Stimulated activated memory B cell treated with anti-CD40 and anti-IgM and Interleukin-4, amounts not matched to agents 10 μg/mL and 1 μg/mL and 100 μg/mL, for 72 hours (primary cell): Measurements from ENCODE around the gene IFITM5.
"Not testable (repeated sequence)": the region's sequence is repeated elsewhere in the genome, so short reads cannot be mapped to it uniquely, and the experiment has no call there.

ENCODE experiments used
- ATAC-seq: fragments of 150-1000 bp; cut with Tn5 transposase; 2 replicates; pipeline ENCODE4 v1.10.0; 2021
- H3K27ac Mint-ChIP-seq: one replicate; pipeline ENCODE4 v1.8.0; 2022; ENCODE audit warnings: mild to moderate bottlenecking, mixed read lengths
- H3K27me3 Mint-ChIP-seq: one replicate; pipeline ENCODE4 v1.8.0; 2022; ENCODE audit warnings: mixed read lengths
- H3K36me3 Mint-ChIP-seq: one replicate; pipeline ENCODE4 v1.8.0; 2022; ENCODE audit warnings: mixed read lengths
- H3K4me1 Mint-ChIP-seq: one replicate; pipeline ENCODE4 v1.8.0; 2022; ENCODE audit warnings: mixed read lengths
- H3K4me3 Mint-ChIP-seq: one replicate; pipeline ENCODE4 v1.8.0; 2022; ENCODE audit warnings: mild to moderate bottlenecking, moderate library complexity, mixed read lengths
- H3K9me3 Mint-ChIP-seq: one replicate; pipeline ENCODE4 v1.8.0; 2022; ENCODE audit warnings: mixed read lengths

Gene IFITM5

GRCh38 chr11:286977-287820 lies 12.1 kb downstream of the IFITM5 start:
- H3K27ac Mint-ChIP-seq: peak overlapping the region; percentile 97
- not testable (repeated sequence) for H3K9me3 Mint-ChIP-seq, ATAC-seq, H3K36me3 Mint-ChIP-seq
- H3K4me3 Mint-ChIP-seq: peak overlapping the region; percentile 92
- H3K27me3 Mint-ChIP-seq: peaks cover 31% of the 10 kb centered on the region
- peaks cover 49% of the 10 kb centered on the region for H3K4me1 Mint-ChIP-seq

GRCh38 chr11:285894-286220 lies 13.5 kb downstream of the IFITM5 start:
- Mint-ChIP-seq H3K27ac (peak overlapping the region; percentile 9), H3K4me3 (no peak overlapping the region), H3K4me1 (peaks cover 60% of the 10 kb centered on the region), H3K9me3 (no peaks in the 10 kb centered on the region), H3K36me3 (peaks cover 2% of the 10 kb centered on the region), H3K27me3 (peaks cover 45% of the 10 kb centered on the region)
- ATAC-seq: no peak

- H3K9me3 Mint-ChIP-seq: no peaks in the 10 kb centered on the region
- peak overlapping the region; percentile 9 for H3K27ac Mint-ChIP-seq
- ATAC-seq: no peak
- H3K4me3 Mint-ChIP-seq: no peak overlapping the region
- peaks cover 47% of the 10 kb centered on the region for H3K27me3 Mint-ChIP-seq
- no peaks in the 10 kb centered on the region for H3K36me3 Mint-ChIP-seq
- peaks cover 56% of the 10 kb centered on the region for H3K4me1 Mint-ChIP-seq
Measured at GRCh38 chr11:285021-285893, 14.1 kb downstream of the IFITM5 start.

GRCh38 chr11:284105-285020 lies 15.0 kb downstream of the IFITM5 start:
- Mint-ChIP-seq H3K27me3 (peaks cover 47% of the 10 kb centered on the region), H3K27ac (no peak overlapping the region), H3K4me1 (peaks cover 48% of the 10 kb centered on the region), H3K4me3 (no peak overlapping the region), H3K36me3 (no peaks in the 10 kb centered on the region), H3K9me3 (no peaks in the 10 kb centered on the region)
- ATAC-seq: no peak

- no peak for ATAC-seq
- no peaks in the 10 kb centered on the region for H3K9me3 Mint-ChIP-seq
- H3K4me1 Mint-ChIP-seq: peaks cover 52% of the 10 kb centered on the region
- H3K36me3 Mint-ChIP-seq: no peaks in the 10 kb centered on the region
- H3K27ac Mint-ChIP-seq: no peak overlapping the region
- peaks cover 47% of the 10 kb centered on the region for H3K27me3 Mint-ChIP-seq
- no peak overlapping the region for H3K4me3 Mint-ChIP-seq
Measured at GRCh38 chr11:283405-284104, 15.8 kb downstream of the IFITM5 start.

GRCh38 chr11:282630-283360 lies 16.5 kb downstream of the IFITM5 start:
- Mint-ChIP-seq H3K27me3 (peaks cover 47% of the 10 kb centered on the region), H3K27ac (no peak overlapping the region), H3K4me1 (peaks cover 54% of the 10 kb centered on the region), H3K36me3 (no peaks in the 10 kb centered on the region), H3K9me3 (no peaks in the 10 kb centered on the region), H3K4me3 (no peak overlapping the region)
- no peak for ATAC-seq

GRCh38 chr11:282171-282570 lies 17.2 kb downstream of the IFITM5 start:
- Mint-ChIP-seq H3K36me3 (no peaks in the 10 kb centered on the region), H3K4me3 (peak overlapping the region; percentile 46), H3K9me3 (no peaks in the 10 kb centered on the region), H3K27me3 (peaks cover 44% of the 10 kb centered on the region), H3K27ac (no peak overlapping the region), H3K4me1 (peaks cover 51% of the 10 kb centered on the region)
- ATAC-seq: no peak

- no peaks in the 10 kb centered on the region for H3K9me3 Mint-ChIP-seq
- peaks cover 46% of the 10 kb centered on the region for H3K4me1 Mint-ChIP-seq
- H3K27ac Mint-ChIP-seq: peak overlapping the region; percentile 66
Measured at GRCh38 chr11:281486-282161, 17.7 kb downstream of the IFITM5 start.

GRCh38 chr11:280706-281485 lies 18.4 kb downstream of the IFITM5 start:
- peaks cover 34% of the 10 kb centered on the region for H3K27me3 Mint-ChIP-seq
- ATAC-seq: peak; percentile 55
- H3K27ac Mint-ChIP-seq: peak overlapping the region; percentile 66
- H3K9me3 Mint-ChIP-seq: no peaks in the 10 kb centered on the region
- H3K4me3 Mint-ChIP-seq: peak overlapping the region; percentile 63
- no peaks in the 10 kb centered on the region for H3K36me3 Mint-ChIP-seq
- peaks cover 43% of the 10 kb centered on the region for H3K4me1 Mint-ChIP-seq

More at GRCh38 chr11:281486-282161, 17.7 kb downstream of the IFITM5 start:
- no peaks in the 10 kb centered on the region for H3K36me3 Mint-ChIP-seq
- H3K4me3 Mint-ChIP-seq: peak overlapping the region; percentile 63
- ATAC-seq: no peak
- H3K27me3 Mint-ChIP-seq: peaks cover 38% of the 10 kb centered on the region

- Mint-ChIP-seq H3K27ac (no peak overlapping the region), H3K27me3 (peaks cover 27% of the 10 kb centered on the region), H3K9me3 (no peaks in the 10 kb centered on the region), H3K4me1 (peaks cover 44% of the 10 kb centered on the region), H3K4me3 (peak overlapping the region; percentile 74), H3K36me3 (no peaks in the 10 kb centered on the region)
- ATAC-seq: peak; percentile 65
Measured at GRCh38 chr11:279966-280705, 19.2 kb downstream of the IFITM5 start.

- peaks cover 49% of the 10 kb centered on the region for H3K4me1 Mint-ChIP-seq
Measured at GRCh38 chr11:279040-279965, 20.0 kb downstream of the IFITM5 start.

More at GRCh38 chr11:279040-279965, 20.0 kb downstream of the IFITM5 start:
- Mint-ChIP-seq H3K4me3 (peak overlapping the region; percentile 40), H3K27ac (peak overlapping the region; percentile 47), H3K36me3 (no peaks in the 10 kb centered on the region), H3K9me3 (no peaks in the 10 kb centered on the region), H3K27me3 (peaks cover 25% of the 10 kb centered on the region)
- peak; percentile 52 for ATAC-seq
